ENCODE measurements around the gene LRP1. TPM values are rescaled to one million over a fixed set of nuclear protein-coding genes. Genes with fewer than 3 reads are reported as not detected.
A peak's percentile ranks its signal among the peaks of the same experiment; 100 is the strongest.

LRP1 gene
- total RNA-seq, 4 donors from 2014 or later = 83.1 to 149 (median 106) TPM

DNA sequence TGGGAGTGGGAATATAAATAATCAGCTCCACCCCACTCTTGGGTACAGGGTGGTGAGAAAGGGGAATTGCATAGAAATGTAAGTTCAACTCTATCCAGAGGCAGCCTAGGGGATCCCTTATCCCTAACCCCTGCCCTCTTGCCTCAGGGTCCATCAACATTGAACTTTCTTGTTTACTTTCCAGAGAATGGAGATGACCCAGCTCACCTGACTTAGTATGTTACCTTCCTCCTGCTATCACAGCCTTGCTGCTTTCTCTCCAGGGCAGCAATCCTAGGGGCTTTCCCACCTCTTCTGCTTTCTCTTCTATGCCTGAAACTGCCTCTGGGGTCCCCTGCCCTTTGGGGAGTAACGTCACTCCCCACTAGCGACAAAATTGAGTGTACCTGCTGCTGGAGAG, 2.7 kb downstream of the LRP1 start:
- Histone ChIP-seq H3K4me1 (peaks cover 85% of the 10 kb centered on the region), H3K27ac (peak overlapping the region; percentile 95), H3K36me3 (no peaks in the 10 kb centered on the region), H3K27me3 (no peaks in the 10 kb centered on the region), H3K9me3 (no peaks in the 10 kb centered on the region), H3K4me3 (peak overlapping the region; percentile 88)
- no peak for DNase-seq (ENCODE audit: low spot score in 2 of 2)
- 41% methylated on average over 2 of the region's 2 CpGs for WGBS
- TF ChIP-seq POLR2A (IDR thresholded peaks at IDR 0.05) = no peak
- TF ChIP-seq POLR2AphosphoS5 (IDR thresholded peaks at IDR 0.05) = no peak
- TF ChIP-seq, protein P1, sequence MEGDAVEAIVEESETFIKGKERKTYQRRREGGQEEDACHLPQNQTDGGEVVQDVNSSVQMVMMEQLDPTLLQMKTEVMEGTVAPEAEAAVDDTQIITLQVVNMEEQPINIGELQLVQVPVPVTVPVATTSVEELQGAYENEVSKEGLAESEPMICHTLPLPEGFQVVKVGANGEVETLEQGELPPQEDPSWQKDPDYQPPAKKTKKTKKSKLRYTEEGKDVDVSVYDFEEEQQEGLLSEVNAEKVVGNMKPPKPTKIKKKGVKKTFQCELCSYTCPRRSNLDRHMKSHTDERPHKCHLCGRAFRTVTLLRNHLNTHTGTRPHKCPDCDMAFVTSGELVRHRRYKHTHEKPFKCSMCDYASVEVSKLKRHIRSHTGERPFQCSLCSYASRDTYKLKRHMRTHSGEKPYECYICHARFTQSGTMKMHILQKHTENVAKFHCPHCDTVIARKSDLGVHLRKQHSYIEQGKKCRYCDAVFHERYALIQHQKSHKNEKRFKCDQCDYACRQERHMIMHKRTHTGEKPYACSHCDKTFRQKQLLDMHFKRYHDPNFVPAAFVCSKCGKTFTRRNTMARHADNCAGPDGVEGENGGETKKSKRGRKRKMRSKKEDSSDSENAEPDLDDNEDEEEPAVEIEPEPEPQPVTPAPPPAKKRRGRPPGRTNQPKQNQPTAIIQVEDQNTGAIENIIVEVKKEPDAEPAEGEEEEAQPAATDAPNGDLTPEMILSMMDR (IDR thresholded peaks at IDR 0.05) = no peak
- TF ChIP-seq EP300 (IDR thresholded peaks at IDR 0.05) = no peak

DNA sequence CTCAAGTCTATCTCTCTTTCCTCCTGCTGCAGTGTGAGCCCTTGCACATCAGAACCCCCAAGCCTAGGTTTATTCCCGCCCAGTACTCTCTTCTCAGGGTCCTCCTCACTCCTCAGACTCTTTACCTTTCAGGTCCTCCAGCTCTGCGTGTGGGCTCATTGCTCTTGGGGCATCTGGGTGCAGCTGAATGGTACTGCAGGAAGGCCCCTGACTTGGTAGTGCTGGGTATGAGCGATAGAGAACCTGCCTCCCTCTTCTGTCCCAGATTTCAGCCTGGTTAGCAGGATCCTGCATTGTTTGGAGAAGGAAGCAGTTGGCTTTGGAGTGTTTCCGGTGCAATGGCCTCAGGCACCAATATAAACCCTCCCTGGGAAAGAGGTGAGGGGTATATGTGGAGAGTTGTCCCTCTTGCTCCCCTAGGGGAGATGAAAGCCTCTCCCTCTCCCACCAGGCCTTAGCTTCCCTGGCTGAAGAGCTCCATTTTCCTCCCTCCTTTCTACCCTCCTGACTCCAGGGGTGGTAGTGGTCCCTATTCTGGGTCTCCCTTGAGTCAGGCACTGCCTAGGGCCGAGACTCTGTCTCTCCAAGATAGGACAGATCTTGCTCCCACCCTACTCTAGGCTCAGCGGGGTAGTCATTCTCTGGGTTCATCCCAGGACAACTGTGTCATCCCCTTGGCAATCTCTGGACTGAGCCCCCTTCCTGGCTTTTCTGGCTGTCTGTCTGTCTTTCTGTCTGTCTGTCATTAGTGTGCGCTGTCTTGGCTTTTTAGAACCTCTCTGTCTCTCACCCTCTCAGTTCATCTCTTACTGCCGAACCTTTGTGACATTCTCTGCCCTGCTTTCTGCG, 3.8 kb downstream of the LRP1 start:
- peaks cover 85% of the 10 kb centered on the region for H3K4me1 ChIP-seq
- DNase-seq (ENCODE audit: low spot score in 2 of 2) = no peak

DNA sequence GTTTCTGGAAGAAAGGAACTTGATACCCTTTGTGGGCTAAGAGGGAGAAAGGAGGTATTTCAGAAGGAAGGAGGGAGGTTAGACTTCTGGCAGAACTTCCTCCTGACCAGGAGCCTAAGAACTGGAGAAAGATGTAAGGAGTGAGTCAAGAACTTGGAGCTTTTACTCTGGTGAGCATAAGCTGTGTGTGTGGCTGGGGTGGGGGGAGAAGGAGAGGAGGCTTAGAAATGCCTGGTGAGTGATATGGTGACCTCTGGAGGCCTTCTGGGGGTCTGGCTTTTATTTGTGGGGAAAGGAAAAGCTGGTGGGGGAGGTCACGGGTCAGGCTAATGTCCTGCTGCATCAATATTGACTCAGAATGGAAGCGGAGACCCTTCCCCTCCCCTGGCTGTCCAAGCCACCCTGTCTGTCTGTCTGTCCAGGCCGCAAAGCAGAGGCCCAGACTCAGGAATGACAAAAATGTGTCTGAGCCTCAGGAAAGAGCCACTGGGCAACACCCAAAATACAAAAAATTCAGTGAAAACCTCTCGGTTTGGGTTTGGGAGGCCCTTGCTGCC, 4.8 kb downstream of the LRP1 start:
- H3K4me3 ChIP-seq = peak overlapping the region; percentile 19
- peak overlapping the region; percentile 95 for H3K27ac ChIP-seq
- 35% methylated on average over 4 of the region's 4 CpGs for WGBS
- no peaks in the 10 kb centered on the region for H3K9me3 ChIP-seq
- H3K4me1 ChIP-seq = peaks cover 90% of the 10 kb centered on the region
- H3K36me3 ChIP-seq = no peaks in the 10 kb centered on the region
- no peak for DNase-seq (ENCODE audit: low spot score in 2 of 2)
- H3K27me3 ChIP-seq = no peaks in the 10 kb centered on the region
- TF ChIP-seq, protein P1 (IDR thresholded peaks at IDR 0.05) = no peak
- TF ChIP-seq POLR2AphosphoS5 (IDR thresholded peaks at IDR 0.05) = no peak

More for the DNA sequence above, 3.8 kb downstream of the LRP1 start:
- TF ChIP-seq POLR2A (IDR thresholded peaks at IDR 0.05) (no peak), POLR2AphosphoS5 (IDR thresholded peaks at IDR 0.05) (no peak), EP300 (IDR thresholded peaks at IDR 0.05) (no peak)
- TF ChIP-seq, protein P1 (IDR thresholded peaks at IDR 0.05) = no peak
- no peaks in the 10 kb centered on the region for H3K9me3 ChIP-seq
- peak overlapping the region; percentile 19 for H3K4me3 ChIP-seq
- WGBS = 51% methylated on average over 9 of the region's 9 CpGs
- H3K36me3 ChIP-seq = no peaks in the 10 kb centered on the region
- peak overlapping the region; percentile 95 for H3K27ac ChIP-seq
- H3K27me3 ChIP-seq = no peaks in the 10 kb centered on the region

DNA sequence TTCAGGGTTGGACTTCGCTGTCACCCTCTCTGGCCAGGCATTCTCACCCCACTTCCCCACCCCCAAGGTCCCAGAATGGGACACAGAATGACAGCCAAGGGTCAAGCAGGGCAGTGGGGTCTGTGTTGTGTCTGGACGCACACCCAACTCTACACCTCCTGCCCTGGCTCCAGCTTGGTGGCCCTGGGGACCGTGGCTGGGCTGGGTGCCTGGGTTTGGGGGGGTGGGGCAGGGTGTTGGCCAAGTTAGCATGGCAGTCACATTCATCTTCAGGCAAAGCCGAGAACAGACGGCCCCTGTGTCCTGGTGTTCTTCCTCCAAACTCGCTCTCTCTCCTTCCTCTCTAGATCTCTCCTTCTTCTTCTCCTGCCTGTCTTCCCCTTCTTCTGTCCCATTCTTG, 5.6 kb downstream of the LRP1 start:
- TF ChIP-seq EP300 (IDR thresholded peaks at IDR 0.05) (no peak), POLR2AphosphoS5 (IDR thresholded peaks at IDR 0.05) (no peak), POLR2A (IDR thresholded peaks at IDR 0.05) (no peak)
- TF ChIP-seq, protein P1 (IDR thresholded peaks at IDR 0.05) = no peak
- DNase-seq (ENCODE audit: low spot score in 2 of 2) = no peak
- no peaks in the 10 kb centered on the region for H3K36me3 ChIP-seq
- peak overlapping the region; percentile 19 for H3K4me3 ChIP-seq
- H3K27ac ChIP-seq = peak overlapping the region; percentile 95
- H3K9me3 ChIP-seq = no peaks in the 10 kb centered on the region
- peaks cover 90% of the 10 kb centered on the region for H3K4me1 ChIP-seq
- 27% methylated on average over 6 of the region's 6 CpGs for WGBS
- H3K27me3 ChIP-seq = no peaks in the 10 kb centered on the region

DNA sequence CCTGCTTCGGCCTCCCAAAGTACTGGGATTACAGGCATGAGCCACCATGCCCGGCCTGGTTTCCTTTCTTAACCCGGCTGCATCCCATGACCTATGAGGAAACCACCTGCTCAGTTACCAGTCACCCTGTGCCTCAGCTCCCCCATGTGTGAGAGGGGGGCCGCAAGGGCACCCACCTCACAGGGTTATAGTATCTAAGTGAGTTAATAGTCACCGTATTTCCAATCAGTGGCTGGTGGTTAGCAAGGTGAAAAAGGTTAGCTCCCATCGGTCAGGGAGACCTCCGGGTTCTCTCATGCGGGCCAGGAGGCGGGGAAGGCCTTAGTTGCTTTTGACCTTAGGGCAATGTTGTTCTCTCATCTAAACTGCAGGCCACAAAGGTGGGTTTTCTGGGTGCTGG, 6.7 kb downstream of the LRP1 start:
- peaks cover 90% of the 10 kb centered on the region for H3K4me1 ChIP-seq
- TF ChIP-seq POLR2AphosphoS5 (IDR thresholded peaks at IDR 0.05) = no peak
- no peak for TF ChIP-seq EP300 (IDR thresholded peaks at IDR 0.05)
- TF ChIP-seq POLR2A (IDR thresholded peaks at IDR 0.05) = no peak
- TF ChIP-seq, protein P1 (IDR thresholded peaks at IDR 0.05) = no peak

More for the DNA sequence above, 6.7 kb downstream of the LRP1 start:
- DNase-seq (ENCODE audit: low spot score in 2 of 2) = no peak
- Histone ChIP-seq H3K9me3 (no peaks in the 10 kb centered on the region), H3K4me3 (peak overlapping the region; percentile 12), H3K36me3 (peaks cover 8% of the 10 kb centered on the region), H3K27me3 (no peaks in the 10 kb centered on the region), H3K27ac (peak overlapping the region; percentile 95)
- WGBS = 82% methylated on average over 8 of the region's 9 CpGs
